ENCODE results near the gene ADGRF5. TPM values are rescaled to one million over a fixed set of nuclear protein-coding genes. Genes with fewer than 3 reads are reported as not detected.

The ADGRF5 gene
- total and polyA plus RNA-seq, 12 donors = 27.1 to 92.1 (median 35.4) TPM

- H3K9me3 ChIP-seq = no peaks in the 10 kb centered on the region
- no peaks in the 10 kb centered on the region for H3K36me3 ChIP-seq
- H3K4me1 ChIP-seq = peaks cover 3 to 47% (median 23%) of the 10 kb centered on the region in 9 donors
- TF ChIP-seq CTCF (IDR thresholded peaks at IDR 0.05) = no peak
- H3K27ac ChIP-seq = peak overlapping the region in 7 of 10 donors; percentile 17 to 88 (median 82)
- intact Hi-C loops (cut with DNase I) = loop anchor here in 2 of 10 donors (5.0 kb wide), 1 partner anchor 33 kb away; no protein-coding TSS in a partner anchor
- WGBS, 2 donors = 65 to 73% methylated on average over 4 of the region's 4 CpGs
- DNase-seq (no peak), ATAC-seq (no peak)
- peaks cover 0 to 4% (median 0%) of the 10 kb centered on the region in 7 donors for H3K27me3 ChIP-seq
- peak overlapping the region in 9 of 10 donors; percentile 4 to 54 (median 39) for H3K4me3 ChIP-seq
Measured at GRCh38 chr6:46953921-46954320, 32.2 kb upstream of the ADGRF5 start.

GRCh38 chr6:46949632-46950280, 28.0 kb upstream of the ADGRF5 start:
- no peak for TF ChIP-seq CTCF (IDR thresholded peaks at IDR 0.05)
- H3K27ac ChIP-seq = peak overlapping the region; percentile 11 to 88 (median 80)
- no peaks in the 10 kb centered on the region for H3K36me3 ChIP-seq
- DNase-seq (peak; percentile 71 to 86), ATAC-seq (peak; percentile 65 to 90 (median 79))
- intact Hi-C loops (cut with DNase I) = loop anchor here in 2 of 10 donors (2.0 to 5.0 kb wide), 2 partner anchors 27 to 38 kb away; no protein-coding TSS in a partner anchor
- no peaks in the 10 kb centered on the region for H3K9me3 ChIP-seq
- H3K4me1 ChIP-seq = peaks cover 3 to 73% (median 35%) of the 10 kb centered on the region in 9 donors
- peak overlapping the region in 2 of 10 donors; percentile 11 to 17 for H3K4me3 ChIP-seq
- WGBS, 2 donors = 46 to 63% methylated on average over 8 of the region's 8 CpGs
- H3K27me3 ChIP-seq = peaks cover 0 to 4% (median 0%) of the 10 kb centered on the region in 7 donors

GRCh38 chr6:46948699-46949098, 27.0 kb upstream of the ADGRF5 start:
- H3K4me1 ChIP-seq = peaks cover 3 to 73% (median 35%) of the 10 kb centered on the region in 9 donors
- H3K9me3 ChIP-seq = no peaks in the 10 kb centered on the region
- H3K27me3 ChIP-seq = peaks cover 0 to 4% (median 0%) of the 10 kb centered on the region in 7 donors
- H3K4me3 ChIP-seq = peak overlapping the region in 1 of 10 donors; percentile 17
- peak in 1 of 2 donors; percentile 76 for DNase-seq
- intact Hi-C loops (cut with DNase I) = loop anchor here in 1 of 10 donors (2.0 kb wide), 1 partner anchor 26 kb away; no protein-coding TSS in a partner anchor
- WGBS, 2 donors = 43 to 47% methylated on average over 8 of the region's 8 CpGs
- no peak for TF ChIP-seq CTCF (IDR thresholded peaks at IDR 0.05)
- H3K27ac ChIP-seq = peak overlapping the region; percentile 11 to 88 (median 80)
- no peaks in the 10 kb centered on the region for H3K36me3 ChIP-seq
- peak; percentile 76 to 94 (median 86) for ATAC-seq

GRCh38 chr6:46947497-46947896, 25.8 kb upstream of the ADGRF5 start:
- intact Hi-C loops (cut with DNase I) = no loop called here
- no peak for TF ChIP-seq CTCF (IDR thresholded peaks at IDR 0.05)
- H3K4me1 ChIP-seq = peaks cover 3 to 77% (median 35%) of the 10 kb centered on the region in 9 donors
- H3K9me3 ChIP-seq = no peaks in the 10 kb centered on the region
- H3K36me3 ChIP-seq = no peaks in the 10 kb centered on the region
- no peaks in the 10 kb centered on the region for H3K27me3 ChIP-seq
- WGBS, 2 donors = 66 to 68% methylated on average over 5 of the region's 5 CpGs
- DNase-seq (no peak), ATAC-seq (peak in 3 of 8 donors; percentile 32 to 49 (median 41))
- H3K27ac ChIP-seq = peak overlapping the region; percentile 48 to 88 (median 73)
- peak overlapping the region in 2 of 10 donors; percentile 8 to 9 for H3K4me3 ChIP-seq
